Common myeloid progenitor, CD34-positive (primary cell): ENCODE measurements around the gene OTUD3.

Experiments
- CTCF ChIA-PET: fragments of 350-600 bp; sonication (Branson Sonifier 250); formaldehyde crosslinking; loops from one replicate; lab custom pipeline; 2021; ENCODE audit warnings: antibody characterized with exemption; lab: Charles Lee
- POLR2A ChIA-PET: fragments of 350-600 bp; sonication (Branson Sonifier 250); formaldehyde crosslinking; loops from one replicate; lab custom pipeline; 2021; ENCODE audit warnings: antibody characterized with exemption; lab: Charles Lee
- DNase-seq, 3 donors: peaks; one replicate each; pipeline versions ENCODE4 v3.0.0 to v3.0.0-alpha.2; 2013
- H3K27ac ChIP-seq, 2 experiments: 1 replicate in 1 of 2; 2 replicates in 1 of 2; pipeline ENCODE4 v1.7.0; 2013; ENCODE audit warnings: inconsistent platforms in 2 of 2, low read length in 2 of 2, mild to moderate bottlenecking in 2 of 2, low read depth in 1 of 2, moderate library complexity in 1 of 2; ENCODE audit not compliant: severe bottlenecking in 2 of 2, insufficient read depth in 1 of 2, poor library complexity in 1 of 2
- H3K27me3 ChIP-seq, 5 experiments: replicated peaks in 2 of 5; 1 replicate in 3 of 5; 2 replicates in 2 of 5; pipeline versions ENCODE4 v1.6.1 to v1.7.0; 2013; ENCODE audit warnings: low read length in 4 of 5, mild to moderate bottlenecking in 2 of 5, moderate library complexity in 2 of 5, inconsistent platforms in 1 of 5; ENCODE audit not compliant: insufficient read depth in 5 of 5, control insufficient read depth in 4 of 5
- H3K36me3 ChIP-seq, 4 experiments: 1 replicate in 2 of 4; 2 replicates in 2 of 4; pipeline versions ENCODE4 v1.6.1 to v1.7.0; 2013; ENCODE audit warnings: low read length in 3 of 4, control low read depth in 1 of 4, mild to moderate bottlenecking in 1 of 4; ENCODE audit not compliant: control insufficient read depth in 4 of 4, insufficient read depth in 4 of 4
- H3K4me1 ChIP-seq, 4 experiments: 1 replicate in 3 of 4; 2 replicates in 1 of 4; pipeline versions ENCODE4 v1.6.1 to v1.7.1; 2013; ENCODE audit warnings: low read length in 3 of 4, mild to moderate bottlenecking in 3 of 4, control low read depth in 1 of 4, inconsistent platforms in 1 of 4, moderate library complexity in 1 of 4; ENCODE audit not compliant: control insufficient read depth in 4 of 4, insufficient read depth in 4 of 4; ENCODE audit errors: control extremely low read depth in 1 of 4
- H3K4me3 ChIP-seq, 7 experiments: 1 replicate in 4 of 7; 2 replicates in 3 of 7; pipeline versions ENCODE4 v1.5.1 to v1.7.0; 2013; ENCODE audit warnings: mild to moderate bottlenecking in 7 of 7, low read length in 6 of 7, moderate library complexity in 6 of 7, inconsistent platforms in 2 of 7, low read depth in 2 of 7, control low read depth in 1 of 7; ENCODE audit not compliant: insufficient read depth in 4 of 7, control insufficient read depth in 1 of 7; ENCODE audit errors: extremely low read depth in 1 of 7
- H3K9me3 ChIP-seq, 5 experiments: 1 replicate in 4 of 5; 2 replicates in 1 of 5; pipeline versions ENCODE4 v1.6.1 to v1.7.1; 2013; ENCODE audit warnings: low read length in 4 of 5, mild to moderate bottlenecking in 2 of 5, inconsistent platforms in 1 of 5, low read depth in 1 of 5, moderate library complexity in 1 of 5; ENCODE audit not compliant: control insufficient read depth in 4 of 5, insufficient read depth in 2 of 5; ENCODE audit errors: control extremely low read depth in 1 of 5
- WGBS: methylation state at CpG from one replicate; pipeline ENCODE4 v1.1.5; 2013; ENCODE audit not compliant: insufficient coverage; 5-methylcytosine and 5-hydroxymethylcytosine counted together

OTUD3 gene

DNA sequence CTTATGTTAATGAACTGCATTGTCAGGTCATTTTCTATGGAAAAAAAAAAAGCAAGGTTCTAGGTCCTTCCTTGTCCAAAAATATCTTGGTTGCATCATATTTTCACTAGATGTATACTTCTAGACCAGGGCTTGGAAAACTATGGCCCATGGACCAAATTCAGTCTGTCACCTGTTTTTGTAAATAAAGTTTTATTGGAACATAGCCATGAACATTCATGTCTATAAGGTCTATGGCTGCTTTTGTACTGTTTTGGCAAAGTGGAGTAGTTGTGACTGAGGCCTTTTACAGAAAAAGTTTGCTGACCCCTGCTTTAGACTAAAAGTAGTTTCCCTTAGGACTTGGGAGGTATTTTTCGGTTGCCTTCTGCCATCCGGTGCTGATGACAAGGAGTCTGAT, 60.5 kb downstream of the OTUD3 start:
- H3K4me1 ChIP-seq, result no peaks in the 10 kb centered on the region
- H3K36me3 ChIP-seq, result no peaks in the 10 kb centered on the region
- POLR2A ChIA-PET, result no interaction called here
- no peak overlapping the region for H3K4me3 ChIP-seq
- CTCF ChIA-PET, result no interaction called here
- H3K27ac ChIP-seq, result no peak overlapping the region
- 100% methylated on average over 1 of the region's 2 CpGs for WGBS
- peaks cover 0 to 11% (median 4%) of the 10 kb centered on the region in 5 experiments for H3K27me3 ChIP-seq
- DNase-seq, result no peak
- no peaks in the 10 kb centered on the region for H3K9me3 ChIP-seq

GRCh38 chr1:19945914-19946313, 63.7 kb downstream of the OTUD3 start:
- Histone ChIP-seq H3K4me3 (no peak overlapping the region), H3K4me1 (no peaks in the 10 kb centered on the region), H3K36me3 (no peaks in the 10 kb centered on the region), H3K27ac (no peak overlapping the region), H3K27me3 (peaks cover 0 to 16% (median 4%) of the 10 kb centered on the region in 5 experiments), H3K9me3 (no peaks in the 10 kb centered on the region)
- DNase-seq, result no peak
- 63% methylated on average over 2 of the region's 2 CpGs for WGBS
- CTCF ChIA-PET, result no interaction called here
- POLR2A ChIA-PET, result no interaction called here

- no peaks in the 10 kb centered on the region for H3K9me3 ChIP-seq
- H3K4me1 ChIP-seq, result no peaks in the 10 kb centered on the region
- CTCF ChIA-PET, result no interaction called here
- H3K36me3 ChIP-seq, result no peaks in the 10 kb centered on the region
- POLR2A ChIA-PET, result no interaction called here
- 81% methylated on average over 4 of the region's 6 CpGs for WGBS
- no peak for DNase-seq
- peaks cover 0 to 16% (median 4%) of the 10 kb centered on the region in 5 experiments for H3K27me3 ChIP-seq
- no peak overlapping the region for H3K27ac ChIP-seq
- H3K4me3 ChIP-seq, result no peak overlapping the region
These were observed 64.1 kb downstream of the OTUD3 start for GRCh38 chr1:19946331-19946751.

GRCh38 chr1:19946971-19947370, 64.8 kb downstream of the OTUD3 start:
- POLR2A ChIA-PET, result no interaction called here
- no peak for DNase-seq
- CTCF ChIA-PET, result no interaction called here

GRCh38 chr1:19949016-19949415, 66.8 kb downstream of the OTUD3 start:
- Histone ChIP-seq H3K9me3 (peaks cover 0 to 7% (median 0%) of the 10 kb centered on the region in 5 experiments), H3K27ac (no peak overlapping the region), H3K4me1 (no peaks in the 10 kb centered on the region), H3K36me3 (no peaks in the 10 kb centered on the region), H3K27me3 (peaks cover 0 to 20% (median 5%) of the 10 kb centered on the region in 5 experiments), H3K4me3 (no peak overlapping the region)
- no CpG with 5 or more reads among the region's 2 CpGs for WGBS
- no peak for DNase-seq
- ChIA-PET POLR2A (no interaction called here), CTCF (no interaction called here)

More at GRCh38 chr1:19946971-19947370, 64.8 kb downstream of the OTUD3 start:
- Histone ChIP-seq H3K4me1 (no peaks in the 10 kb centered on the region), H3K27ac (no peak overlapping the region), H3K27me3 (peaks cover 0 to 16% (median 4%) of the 10 kb centered on the region in 5 experiments), H3K9me3 (no peaks in the 10 kb centered on the region), H3K4me3 (no peak overlapping the region), H3K36me3 (no peaks in the 10 kb centered on the region)
- WGBS, result 100% methylated on average over 1 of the region's 3 CpGs

- 100% methylated on average over 1 of the region's 2 CpGs for WGBS
- no peak for DNase-seq
- H3K9me3 ChIP-seq, result peaks cover 0 to 8% (median 0%) of the 10 kb centered on the region in 5 experiments
These were observed 71.9 kb downstream of the OTUD3 start for GRCh38 chr1:19954059-19954458.

GRCh38 chr1:19955534-19956170, 73.5 kb downstream of the OTUD3 start:
- H3K27me3 ChIP-seq, result peaks cover 0 to 32% (median 8%) of the 10 kb centered on the region in 5 experiments
- H3K36me3 ChIP-seq, result no peaks in the 10 kb centered on the region
- whole genome bisulfite sequencing, result 76% methylated on average over 11 of the region's 11 CpGs
- ChIA-PET POLR2A (no interaction called here), CTCF (no interaction called here)
- H3K4me1 ChIP-seq, result no peaks in the 10 kb centered on the region
- no peak for DNase-seq
- no peak overlapping the region for H3K4me3 ChIP-seq
- H3K27ac ChIP-seq, result no peak overlapping the region
- peaks cover 0 to 8% (median 0%) of the 10 kb centered on the region in 5 experiments for H3K9me3 ChIP-seq

More at GRCh38 chr1:19954059-19954458, 71.9 kb downstream of the OTUD3 start:
- no peak overlapping the region for H3K27ac ChIP-seq
- POLR2A ChIA-PET, result no interaction called here
- H3K27me3 ChIP-seq, result peaks cover 0 to 29% (median 3%) of the 10 kb centered on the region in 5 experiments
- no peaks in the 10 kb centered on the region for H3K36me3 ChIP-seq
- H3K4me1 ChIP-seq, result no peaks in the 10 kb centered on the region
- CTCF ChIA-PET, result no interaction called here
- H3K4me3 ChIP-seq, result no peak overlapping the region
